Inferior parietal cortex (tissue), 1 donor: ENCODE results near the gene HKDC1.
"Not testable (repeated sequence)": the region's sequence is repeated elsewhere in the genome, so short reads cannot be mapped to it uniquely, and the experiment has no call there.

Source experiments
- DNase-seq: peaks from one replicate; pipeline ENCODE4 v3.0.0-alpha.2; 2016; ENCODE audit errors: extremely low spot score

Gene HKDC1

GRCh38 chr10:69242040-69242851, 22.1 kb downstream of the HKDC1 start:
- no peak for DNase-seq

DNA sequence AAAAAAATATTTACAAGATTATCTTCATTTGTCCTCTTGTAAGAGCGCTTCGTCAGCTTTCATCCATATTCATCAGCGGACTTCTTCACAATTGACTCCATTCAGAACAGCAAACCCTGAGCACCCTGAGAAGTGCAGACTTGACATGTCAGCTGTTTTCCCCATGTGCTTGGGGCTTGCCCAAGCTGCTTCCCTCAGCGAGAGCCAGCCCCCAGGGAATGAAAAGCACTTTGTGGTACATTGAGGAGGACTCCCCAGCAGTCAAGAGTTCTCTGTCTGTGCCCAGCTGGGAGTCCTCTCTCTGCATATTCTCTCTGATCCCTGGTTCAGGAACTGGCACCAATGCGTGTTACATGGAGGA, 22.7 kb downstream of the HKDC1 start:
- peak; percentile 81 for DNase-seq

GRCh38 chr10:69243817-69244216, 23.7 kb downstream of the HKDC1 start:
- no peak for DNase-seq

DNA sequence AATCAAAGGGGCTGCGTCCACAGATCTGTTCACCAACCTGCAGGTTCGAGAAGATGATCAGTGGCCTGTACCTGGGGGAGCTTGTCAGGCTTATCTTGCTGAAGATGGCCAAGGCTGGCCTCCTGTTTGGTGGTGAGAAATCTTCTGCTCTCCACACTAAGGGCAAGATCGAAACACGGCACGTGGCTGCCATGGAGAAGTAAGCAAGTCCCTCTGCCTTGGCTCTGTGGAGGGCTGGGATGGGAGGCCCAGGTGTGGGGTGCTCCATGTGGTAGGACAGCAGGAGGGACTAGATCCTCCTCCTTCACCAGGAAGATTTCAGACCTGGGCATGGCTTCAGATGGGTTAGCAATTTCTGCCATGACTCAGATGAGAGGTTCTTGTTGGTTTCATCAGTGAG, 25.9 kb downstream of the HKDC1 start:
- no peak for DNase-seq

- DNase-seq: no peak
Measured at GRCh38 chr10:69246581-69247312, 26.6 kb downstream of the HKDC1 start.

- DNase-seq: no peak
Measured at GRCh38 chr10:69247313-69247710, 27.2 kb downstream of the HKDC1 start.

- DNase-seq: no peak
Measured at GRCh38 chr10:69248117-69248730, 28.1 kb downstream of the HKDC1 start.

GRCh38 chr10:69250041-69250440, 29.9 kb downstream of the HKDC1 start:
- DNase-seq: no peak

- not testable (repeated sequence) for DNase-seq
Measured at GRCh38 chr10:69251417-69251816, 31.3 kb downstream of the HKDC1 start.

- DNase-seq: no peak
Measured at GRCh38 chr10:69253171-69253570, 33.0 kb downstream of the HKDC1 start.

- no peak for DNase-seq
Measured at GRCh38 chr10:69254877-69255276, 34.7 kb downstream of the HKDC1 start.

- DNase-seq: no peak
Measured at GRCh38 chr10:69259547-69260243, 39.6 kb downstream of the HKDC1 start.

DNA sequence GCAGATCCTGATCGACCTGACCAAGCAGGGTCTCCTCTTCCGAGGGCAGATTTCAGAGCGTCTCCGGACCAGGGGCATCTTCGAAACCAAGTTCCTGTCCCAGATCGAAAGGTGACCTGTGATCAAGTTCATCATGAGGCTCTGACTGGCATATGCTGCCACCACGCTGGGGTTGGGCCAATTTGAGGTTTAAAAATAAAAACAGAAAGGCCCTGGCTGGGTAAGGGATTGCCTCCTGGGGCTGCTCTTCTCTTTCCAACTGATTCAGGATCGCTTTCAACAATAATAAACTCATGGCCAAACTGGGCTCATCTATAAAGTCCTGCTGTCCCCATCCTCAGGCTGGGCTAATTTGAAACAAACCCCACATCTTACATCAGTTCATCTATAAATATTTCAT, 41.1 kb downstream of the HKDC1 start:
- DNase-seq: no peak

DNA sequence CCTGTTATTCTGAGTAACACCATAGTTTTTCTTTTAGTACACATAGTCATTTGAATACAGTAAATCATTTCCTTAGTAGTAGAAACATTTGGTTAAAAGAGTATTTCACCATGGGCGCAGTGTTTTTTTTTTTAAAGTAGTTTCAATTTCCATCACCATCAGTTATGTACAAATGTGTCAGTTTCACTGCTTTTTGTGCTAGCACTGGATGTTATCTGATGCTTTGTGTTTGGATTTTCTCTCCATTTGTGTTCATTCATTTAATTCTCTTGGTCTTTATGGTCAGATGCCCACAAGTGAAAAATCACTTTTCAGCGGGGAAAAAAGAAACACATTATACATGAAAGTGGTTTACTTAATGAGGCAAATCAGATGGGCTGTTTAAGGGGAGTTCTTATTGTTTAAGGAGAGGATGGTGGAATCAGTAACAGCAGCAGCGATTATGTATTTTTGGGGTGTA, 42.2 kb downstream of the HKDC1 start:
- no peak for DNase-seq

GRCh38 chr10:69265521-69265920, 45.4 kb downstream of the HKDC1 start:
- no peak for DNase-seq

- no peak for DNase-seq
Measured at GRCh38 chr10:69268761-69269416, 48.8 kb downstream of the HKDC1 start.

GRCh38 chr10:69269761-69270160, 49.6 kb downstream of the HKDC1 start:
- DNase-seq: no peak

- no peak for DNase-seq
Measured at GRCh38 chr10:69270990-69271389, 50.9 kb downstream of the HKDC1 start.

- DNase-seq: no peak
Measured at GRCh38 chr10:69272624-69273023, 52.5 kb downstream of the HKDC1 start.

- no peak for DNase-seq
Measured at GRCh38 chr10:69275444-69275843, 55.3 kb downstream of the HKDC1 start.

DNA sequence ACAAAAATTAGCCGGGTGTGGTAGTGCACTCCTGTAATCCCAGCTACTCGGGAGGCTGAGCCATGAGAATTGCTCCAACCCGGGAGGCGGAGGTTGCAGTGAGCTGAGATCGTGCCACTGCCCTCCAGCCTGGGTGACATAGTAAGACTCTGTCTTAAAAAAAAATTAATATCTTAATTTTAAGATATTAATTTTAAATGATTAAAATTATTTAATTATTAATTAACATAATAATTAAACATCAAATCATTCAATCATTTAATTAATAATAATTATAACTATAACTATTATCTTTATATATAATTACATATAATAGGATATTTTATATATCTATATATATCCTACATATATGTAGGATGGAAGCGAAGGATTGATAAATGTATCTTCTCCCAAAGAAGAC, 56.4 kb downstream of the HKDC1 start:
- no peak for DNase-seq
